Panc1 (cell line): ENCODE results near the gene FLT1.

Experiments
- POLR2AphosphoS5 ChIP-seq: IDR thresholded peaks from 2 replicates; pipeline ENCODE4 v1.6.1; 2012; ENCODE audit warnings: mild to moderate bottlenecking, low read depth, low read length, moderate library complexity
- TF ChIP-seq, protein P1 (sequence below): fragments of 450-650 bp; IDR thresholded peaks from 2 replicates; pipeline ENCODE4 v1.5.1; 2017; ENCODE audit warnings: mild to moderate bottlenecking

DNA sequence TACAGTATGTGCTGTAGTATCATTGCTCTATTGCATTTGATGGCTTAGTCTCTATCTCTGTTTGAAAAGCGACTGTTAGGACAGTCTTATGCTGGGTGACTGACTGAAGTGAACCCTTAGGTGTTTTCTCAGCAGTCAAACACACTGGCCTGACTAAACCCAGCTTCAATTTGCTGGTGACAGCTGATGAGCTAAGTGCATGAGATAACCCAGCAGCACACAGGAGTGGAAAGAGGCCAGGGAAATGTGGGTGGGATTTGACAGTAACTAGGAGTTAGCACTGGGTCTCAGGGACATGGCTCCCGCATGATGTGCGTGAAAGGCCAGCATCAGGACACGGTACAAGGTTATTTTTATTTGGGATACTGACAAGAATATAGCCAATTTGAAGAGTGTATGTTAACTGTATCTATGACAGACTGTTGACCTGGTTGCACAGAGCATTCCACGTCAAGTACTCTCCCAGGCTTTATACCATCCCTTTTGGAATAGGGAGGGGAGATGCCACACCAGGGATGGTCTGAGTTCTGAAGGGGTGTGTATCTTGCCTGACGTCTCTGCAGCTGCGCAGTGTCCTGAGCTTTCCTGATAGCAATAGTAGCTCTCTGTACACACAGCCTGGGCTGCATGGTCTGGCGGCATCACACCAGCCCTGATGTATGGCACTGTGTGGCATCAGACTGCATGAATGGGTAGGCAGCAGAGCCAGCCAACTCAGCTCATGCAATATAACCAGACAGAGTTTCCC lies 144.8 kb downstream of the FLT1 start:
- TF ChIP-seq, protein P1, sequence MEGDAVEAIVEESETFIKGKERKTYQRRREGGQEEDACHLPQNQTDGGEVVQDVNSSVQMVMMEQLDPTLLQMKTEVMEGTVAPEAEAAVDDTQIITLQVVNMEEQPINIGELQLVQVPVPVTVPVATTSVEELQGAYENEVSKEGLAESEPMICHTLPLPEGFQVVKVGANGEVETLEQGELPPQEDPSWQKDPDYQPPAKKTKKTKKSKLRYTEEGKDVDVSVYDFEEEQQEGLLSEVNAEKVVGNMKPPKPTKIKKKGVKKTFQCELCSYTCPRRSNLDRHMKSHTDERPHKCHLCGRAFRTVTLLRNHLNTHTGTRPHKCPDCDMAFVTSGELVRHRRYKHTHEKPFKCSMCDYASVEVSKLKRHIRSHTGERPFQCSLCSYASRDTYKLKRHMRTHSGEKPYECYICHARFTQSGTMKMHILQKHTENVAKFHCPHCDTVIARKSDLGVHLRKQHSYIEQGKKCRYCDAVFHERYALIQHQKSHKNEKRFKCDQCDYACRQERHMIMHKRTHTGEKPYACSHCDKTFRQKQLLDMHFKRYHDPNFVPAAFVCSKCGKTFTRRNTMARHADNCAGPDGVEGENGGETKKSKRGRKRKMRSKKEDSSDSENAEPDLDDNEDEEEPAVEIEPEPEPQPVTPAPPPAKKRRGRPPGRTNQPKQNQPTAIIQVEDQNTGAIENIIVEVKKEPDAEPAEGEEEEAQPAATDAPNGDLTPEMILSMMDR: no peak
- TF ChIP-seq POLR2AphosphoS5: no peak
